ENCODE data around the gene RALGPS2. TPM values are rescaled to one million over a fixed set of nuclear protein-coding genes. Genes with fewer than 3 reads are reported as not detected.

RALGPS2 gene
- polyA plus RNA-seq, 1 of the 3 experiments (the other 2 are of a cell fraction): 5.1 TPM

DNA sequence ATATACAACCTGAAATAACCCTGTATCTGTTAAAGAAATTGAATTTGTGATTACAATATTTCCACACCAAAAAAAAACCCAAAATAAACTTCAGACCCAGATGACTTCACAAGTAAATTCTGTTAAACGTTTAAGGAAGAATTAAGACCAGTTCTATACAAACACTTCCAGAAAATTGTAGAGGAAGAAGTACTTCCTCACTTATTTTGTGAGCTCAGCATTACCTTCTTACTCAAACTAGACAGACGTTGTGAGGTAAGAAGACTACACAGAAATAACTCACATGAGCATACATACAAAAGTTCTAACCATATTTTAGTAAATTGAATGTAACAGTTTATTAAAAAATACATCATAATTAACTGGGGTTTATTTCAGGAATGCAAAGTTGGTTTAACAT lies 18.8 kb downstream of the RALGPS2 start:
- DNase-seq: no peak
- no peak overlapping the region for H3K27ac ChIP-seq (ENCODE audit: low read depth in 2 of 2, low read length in 1 of 2)
- no peaks in the 10 kb centered on the region for H3F3A ChIP-seq (replicated peaks; ENCODE audit: insufficient read depth)
- H3K79me2 ChIP-seq (ENCODE audit: insufficient read depth): no peaks in the 10 kb centered on the region; the same call in 1 of the 2 replicates
- 65% methylated on average over 2 of the region's 2 CpGs for WGBS (ENCODE audit: low lambda C conversion rate)
- no peaks in the 10 kb centered on the region for H3K9me2 ChIP-seq
- no peaks in the 10 kb centered on the region for H4K20me1 ChIP-seq (ENCODE audit: insufficient read depth)
- no peak overlapping the region for H3K4me2 ChIP-seq
- H3K9ac ChIP-seq: no peak overlapping the region
- no peaks in the 10 kb centered on the region for H3K27me3 ChIP-seq (ENCODE audit: insufficient read depth)
- H3K4me1 ChIP-seq (ENCODE audit: control insufficient read depth in 1 of 2, insufficient read depth in 2 of 2, low read depth in 1 of 2, low read length in 1 of 2): peaks cover 0 to 3% of the 10 kb centered on the region in 2 experiments; a peak in 2 of 4 replicates
- ChIA-PET CTCF (interaction anchor here (0.7 to 3.6 kb wide), 3 partner anchors 10 to 210 kb away, joined by 3 to 17 read pairs (median 3); no protein-coding TSS in a partner anchor), POLR2A (no interaction called here)
- H2AFZ ChIP-seq (ENCODE audit: low read depth): no peak overlapping the region
- no peak overlapping the region for H3K4me3 ChIP-seq (ENCODE audit: low read depth in 2 of 2, low read length in 1 of 2)
- H3K36me3 ChIP-seq (replicated peaks in 1 of 2; ENCODE audit: control insufficient read depth in 1 of 2, insufficient read depth in 2 of 2, low read length in 1 of 2): peaks cover 2 to 39% of the 10 kb centered on the region in 2 experiments
- peaks cover 8% of the 10 kb centered on the region; the same call in 1 of the 2 replicates for H3K9me3 ChIP-seq
- TF ChIP-seq FOXM1 (IDR thresholded peaks at IDR 0.05; ENCODE audit: low read depth) (no peak), GABPA (IDR thresholded peaks at IDR 0.05; ENCODE audit: low read depth) (no peak), EP300 (IDR thresholded peaks at IDR 0.05; ENCODE audit: borderline replicate concordance in 1 of 2, low read depth in 1 of 2, low read length in 1 of 2) (no peak), FOXJ3 (CRISPR knock-in tag; IDR thresholded peaks at IDR 0.05) (no peak), EZH2phosphoT487 (IDR thresholded peaks at IDR 0.05; ENCODE audit: borderline replicate concordance, low read depth) (no peak)
- TF ChIP-seq, protein P1, sequence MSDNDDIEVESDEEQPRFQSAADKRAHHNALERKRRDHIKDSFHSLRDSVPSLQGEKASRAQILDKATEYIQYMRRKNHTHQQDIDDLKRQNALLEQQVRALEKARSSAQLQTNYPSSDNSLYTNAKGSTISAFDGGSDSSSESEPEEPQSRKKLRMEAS (IDR thresholded peaks at IDR 0.05; ENCODE audit: low read depth): no peak

DNA sequence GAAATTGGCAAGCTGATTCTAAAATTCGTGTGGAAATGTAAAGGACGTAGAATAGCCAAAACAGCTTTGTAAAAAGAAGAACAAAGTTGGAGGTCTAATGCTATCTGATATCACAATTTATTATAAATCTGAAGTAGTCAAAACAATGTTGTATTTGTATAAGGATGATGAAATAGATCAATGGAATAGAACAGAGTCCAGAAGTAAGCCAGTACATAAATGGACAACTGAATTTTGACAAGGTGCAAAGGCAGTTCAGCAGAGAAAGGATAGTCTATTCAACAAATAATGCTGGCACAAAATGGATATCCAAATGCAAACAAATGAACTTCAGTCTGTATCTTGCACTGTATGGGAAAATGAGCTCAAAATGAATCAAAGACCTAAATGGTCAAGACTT lies 20.2 kb downstream of the RALGPS2 start:
- TF ChIP-seq GABPA (IDR thresholded peaks at IDR 0.05; ENCODE audit: low read depth): no peak
- TF ChIP-seq, protein P2, sequence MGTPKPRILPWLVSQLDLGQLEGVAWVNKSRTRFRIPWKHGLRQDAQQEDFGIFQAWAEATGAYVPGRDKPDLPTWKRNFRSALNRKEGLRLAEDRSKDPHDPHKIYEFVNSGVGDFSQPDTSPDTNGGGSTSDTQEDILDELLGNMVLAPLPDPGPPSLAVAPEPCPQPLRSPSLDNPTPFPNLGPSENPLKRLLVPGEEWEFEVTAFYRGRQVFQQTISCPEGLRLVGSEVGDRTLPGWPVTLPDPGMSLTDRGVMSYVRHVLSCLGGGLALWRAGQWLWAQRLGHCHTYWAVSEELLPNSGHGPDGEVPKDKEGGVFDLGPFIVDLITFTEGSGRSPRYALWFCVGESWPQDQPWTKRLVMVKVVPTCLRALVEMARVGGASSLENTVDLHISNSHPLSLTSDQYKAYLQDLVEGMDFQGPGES (IDR thresholded peaks at IDR 0.05; ENCODE audit: low read depth, low read length): no peak
- TF ChIP-seq GATA2 (CRISPR knock-in tag; IDR thresholded peaks at IDR 0.05): no peak
- TF ChIP-seq TCF12 (IDR thresholded peaks at IDR 0.05): no peak
- no peak for TF ChIP-seq MEF2A (IDR thresholded peaks at IDR 0.05; ENCODE audit: borderline replicate concordance, low read depth)
- TF ChIP-seq, protein P3, sequence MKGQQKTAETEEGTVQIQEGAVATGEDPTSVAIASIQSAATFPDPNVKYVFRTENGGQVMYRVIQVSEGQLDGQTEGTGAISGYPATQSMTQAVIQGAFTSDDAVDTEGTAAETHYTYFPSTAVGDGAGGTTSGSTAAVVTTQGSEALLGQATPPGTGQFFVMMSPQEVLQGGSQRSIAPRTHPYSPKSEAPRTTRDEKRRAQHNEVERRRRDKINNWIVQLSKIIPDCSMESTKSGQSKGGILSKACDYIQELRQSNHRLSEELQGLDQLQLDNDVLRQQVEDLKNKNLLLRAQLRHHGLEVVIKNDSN (IDR thresholded peaks at IDR 0.05; ENCODE audit: borderline replicate concordance, low read depth): no peak
- TF ChIP-seq SIN3A (IDR thresholded peaks at IDR 0.05; ENCODE audit: borderline replicate concordance, low read depth, low read length): no peak
- TF ChIP-seq, protein P1 (IDR thresholded peaks at IDR 0.05; ENCODE audit: low read depth): no peak
- TF ChIP-seq RAD21 (IDR thresholded peaks at IDR 0.05; ENCODE audit: low read length): no peak
- no peak for TF ChIP-seq RFX5 (IDR thresholded peaks at IDR 0.05; ENCODE audit: low read length)
- TF ChIP-seq SMC3 (IDR thresholded peaks at IDR 0.05; ENCODE audit: low read depth, low read length): no peak
- no peak for TF ChIP-seq RCOR1 (IDR thresholded peaks at IDR 0.05; ENCODE audit: low read length)
- TF ChIP-seq, protein P4, sequence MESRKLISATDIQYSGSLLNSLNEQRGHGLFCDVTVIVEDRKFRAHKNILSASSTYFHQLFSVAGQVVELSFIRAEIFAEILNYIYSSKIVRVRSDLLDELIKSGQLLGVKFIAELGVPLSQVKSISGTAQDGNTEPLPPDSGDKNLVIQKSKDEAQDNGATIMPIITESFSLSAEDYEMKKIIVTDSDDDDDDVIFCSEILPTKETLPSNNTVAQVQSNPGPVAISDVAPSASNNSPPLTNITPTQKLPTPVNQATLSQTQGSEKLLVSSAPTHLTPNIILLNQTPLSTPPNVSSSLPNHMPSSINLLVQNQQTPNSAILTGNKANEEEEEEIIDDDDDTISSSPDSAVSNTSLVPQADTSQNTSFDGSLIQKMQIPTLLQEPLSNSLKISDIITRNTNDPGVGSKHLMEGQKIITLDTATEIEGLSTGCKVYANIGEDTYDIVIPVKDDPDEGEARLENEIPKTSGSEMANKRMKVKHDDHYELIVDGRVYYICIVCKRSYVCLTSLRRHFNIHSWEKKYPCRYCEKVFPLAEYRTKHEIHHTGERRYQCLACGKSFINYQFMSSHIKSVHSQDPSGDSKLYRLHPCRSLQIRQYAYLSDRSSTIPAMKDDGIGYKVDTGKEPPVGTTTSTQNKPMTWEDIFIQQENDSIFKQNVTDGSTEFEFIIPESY (IDR thresholded peaks at IDR 0.05; ENCODE audit: borderline replicate concordance, low read depth): no peak
- TF ChIP-seq, protein P5, sequence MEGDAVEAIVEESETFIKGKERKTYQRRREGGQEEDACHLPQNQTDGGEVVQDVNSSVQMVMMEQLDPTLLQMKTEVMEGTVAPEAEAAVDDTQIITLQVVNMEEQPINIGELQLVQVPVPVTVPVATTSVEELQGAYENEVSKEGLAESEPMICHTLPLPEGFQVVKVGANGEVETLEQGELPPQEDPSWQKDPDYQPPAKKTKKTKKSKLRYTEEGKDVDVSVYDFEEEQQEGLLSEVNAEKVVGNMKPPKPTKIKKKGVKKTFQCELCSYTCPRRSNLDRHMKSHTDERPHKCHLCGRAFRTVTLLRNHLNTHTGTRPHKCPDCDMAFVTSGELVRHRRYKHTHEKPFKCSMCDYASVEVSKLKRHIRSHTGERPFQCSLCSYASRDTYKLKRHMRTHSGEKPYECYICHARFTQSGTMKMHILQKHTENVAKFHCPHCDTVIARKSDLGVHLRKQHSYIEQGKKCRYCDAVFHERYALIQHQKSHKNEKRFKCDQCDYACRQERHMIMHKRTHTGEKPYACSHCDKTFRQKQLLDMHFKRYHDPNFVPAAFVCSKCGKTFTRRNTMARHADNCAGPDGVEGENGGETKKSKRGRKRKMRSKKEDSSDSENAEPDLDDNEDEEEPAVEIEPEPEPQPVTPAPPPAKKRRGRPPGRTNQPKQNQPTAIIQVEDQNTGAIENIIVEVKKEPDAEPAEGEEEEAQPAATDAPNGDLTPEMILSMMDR (IDR thresholded peaks at IDR 0.05): no peak
- TF ChIP-seq FOXM1 (IDR thresholded peaks at IDR 0.05; ENCODE audit: low read depth): no peak
- TF ChIP-seq ELF1 (IDR thresholded peaks at IDR 0.05): no peak
- no peak for TF ChIP-seq RXRA (IDR thresholded peaks at IDR 0.05; ENCODE audit: borderline replicate concordance, low read depth)
- Histone ChIP-seq H2AFZ (ENCODE audit: low read depth) (no peak overlapping the region), H3K36me3 (replicated peaks in 1 of 2; ENCODE audit: control insufficient read depth in 1 of 2, insufficient read depth in 2 of 2, low read length in 1 of 2) (peaks cover 2 to 29% of the 10 kb centered on the region in 2 experiments), H4K20me1 (ENCODE audit: insufficient read depth) (no peaks in the 10 kb centered on the region), H3K79me2 (ENCODE audit: insufficient read depth) (no peaks in the 10 kb centered on the region), H3K9me2 (no peaks in the 10 kb centered on the region), H3K4me3 (ENCODE audit: low read depth in 2 of 2, low read length in 1 of 2) (no peak overlapping the region), H3K9ac (no peak overlapping the region), H3K9me3 (peaks cover 8% of the 10 kb centered on the region; the same call in 1 of the 2 replicates), H3K4me2 (no peak overlapping the region), H3K4me1 (ENCODE audit: control insufficient read depth in 1 of 2, insufficient read depth in 2 of 2, low read depth in 1 of 2, low read length in 1 of 2) (no peaks in the 10 kb centered on the region), H3K27me3 (ENCODE audit: insufficient read depth) (no peaks in the 10 kb centered on the region), H3F3A (replicated peaks; ENCODE audit: insufficient read depth) (no peaks in the 10 kb centered on the region), H3K27ac (ENCODE audit: low read depth in 2 of 2, low read length in 1 of 2) (no peak overlapping the region)
- no peak for DNase-seq
- ChIA-PET POLR2A (no interaction called here), CTCF (interaction anchor here (1.3 to 3.6 kb wide), 2 partner anchors 8 to 203 kb away, joined by 3 to 17 read pairs; no protein-coding TSS in a partner anchor)
- 96% methylated on average over 2 of the region's 2 CpGs for WGBS (ENCODE audit: low lambda C conversion rate)
